HepG2 (cell line): ENCODE measurements around the gene SEC61A2. TPM values are rescaled to one million over a fixed set of nuclear protein-coding genes. Genes with fewer than 3 reads are reported as not detected.
"Not testable (repeated sequence)": the region's sequence is repeated elsewhere in the genome, so short reads cannot be mapped to it uniquely, and the experiment has no call there.

ENCODE experiments used
- ATAC-seq: fragments of 200-7000 bp; cut with Tn5 transposase; 3 replicates; pipeline ENCODE4 v1.9.1; 2020; ENCODE audit warnings: mild to moderate bottlenecking, moderate library complexity
- BruUV-seq: library from RNA; stranded (reverse); fragments of 400-500 nt; replicated peaks from 2 replicates; lab custom pipeline; 2021; lab: Mats Ljungman, UMichigan
- CTCF ChIA-PET: fragments of 300-600 bp; formaldehyde crosslinking; extraction: SDS; loops from one replicate; lab custom pipeline; 2021; ENCODE audit warnings: low total read pairs, inconsistent platforms, low intra/inter-chr PET ratio; lab: Yijun Ruan, JAX
- POLR2A ChIA-PET: fragments of 350-600 bp; sonication (Branson Sonifier 250); formaldehyde crosslinking; loops from one replicate; lab custom pipeline; 2020; ENCODE audit warnings: antibody characterized with exemption, inconsistent platforms; lab: Yijun Ruan, JAX
- DNase-seq: peaks from one replicate; pipeline ENCODE4 v3.0.0-alpha.2; 2015; ENCODE audit warnings: low spot score
- FAIRE-seq: peaks from 3 replicates; lab custom pipeline; 2011; peaks lifted over from hg19 to GRCh38; lab: Jason Lieb, UNC
- H2AFZ ChIP-seq: one replicate; pipeline ENCODE4 v1.6.1; 2011; ENCODE audit warnings: low read length, inconsistent platforms
- H3K27ac ChIP-seq: fragments of 300-600 bp; 3 replicates; pipeline ENCODE4 v1.8.0; 2011; ENCODE audit warnings: mixed run types, mild to moderate bottlenecking, mixed read lengths, low read length, inconsistent platforms; ENCODE audit not compliant: insufficient read depth; ENCODE audit errors: extremely low read length
- H3K27me3 ChIP-seq, 2 experiments: fragments of 200-600 bp in 1 of 2; 2 replicates in 1 of 2; 3 replicates in 1 of 2; pipeline versions ENCODE4 v1.6.0 to v1.8.0; 2011; ENCODE audit warnings: low read length in 2 of 2, mild to moderate bottlenecking in 2 of 2, moderate library complexity in 2 of 2, inconsistent platforms in 1 of 2; ENCODE audit not compliant: insufficient read depth in 2 of 2, control insufficient read depth in 1 of 2
- H3K36me3 ChIP-seq, 2 experiments: fragments of 200-600 bp in 1 of 2; replicated peaks in 1 of 2; 2 replicates in 1 of 2; 3 replicates in 1 of 2; pipeline versions ENCODE4 v1.5.1 to v1.8.0; 2011; ENCODE audit warnings: low read length in 2 of 2, inconsistent platforms in 1 of 2; ENCODE audit not compliant: insufficient read depth in 2 of 2, control insufficient read depth in 1 of 2
- H3K4me1 ChIP-seq: 2 replicates; pipeline ENCODE4 v1.5.1; 2012; ENCODE audit warnings: low read length, inconsistent platforms; ENCODE audit not compliant: insufficient read depth
- H3K4me2 ChIP-seq: 2 replicates; pipeline ENCODE4 v1.6.0; 2011; ENCODE audit warnings: low read depth, low read length, inconsistent platforms
- H3K4me3 ChIP-seq, 3 experiments: fragments of 200-600 bp in 1 of 3; sonication (generic), shearing (Covaris generic) in 1 of 3; replicated peaks in 1 of 3; 2 replicates each; pipeline ENCODE4 v1.5.1; 2011 to 2016; ENCODE audit warnings: low read length in 3 of 3, inconsistent platforms in 2 of 3, low read depth in 2 of 3, mild to moderate bottlenecking in 2 of 3, control low read depth in 1 of 3, mixed read lengths in 1 of 3; ENCODE audit not compliant: insufficient read depth in 1 of 3
- H3K79me2 ChIP-seq: one replicate; pipeline ENCODE4 v1.6.1; 2011; ENCODE audit warnings: low read length, inconsistent platforms; ENCODE audit not compliant: insufficient read depth
- H3K9ac ChIP-seq: 2 replicates; pipeline ENCODE4 v1.6.0; 2011; ENCODE audit warnings: mild to moderate bottlenecking, low read depth, low read length, inconsistent platforms; ENCODE audit not compliant: insufficient read depth
- H3K9me3 ChIP-seq: 2 replicates; pipeline ENCODE4 v1.5.1; 2012; ENCODE audit warnings: mild to moderate bottlenecking, low read length
- H4K20me1 ChIP-seq: 2 replicates; pipeline ENCODE4 v1.6.0; 2011; ENCODE audit warnings: inconsistent platforms, mild to moderate bottlenecking, low read length, moderate library complexity; ENCODE audit not compliant: insufficient read depth
- POLR2A ChIP-seq, 2 experiments: IDR thresholded peaks; 2 replicates each; pipeline ENCODE4 v1.6.1; 2011; ENCODE audit warnings: low read depth in 2 of 2, low read length in 2 of 2, mild to moderate bottlenecking in 1 of 2, moderate library complexity in 1 of 2; ENCODE audit not compliant: insufficient read depth in 1 of 2
- POLR2G ChIP-seq: fragments of 200-400 bp; formaldehyde crosslinking; IDR thresholded peaks from 2 replicates; pipeline ENCODE4 v1.6.1; 2018; ENCODE audit warnings: mild to moderate bottlenecking, low read depth, low read length, moderate library complexity
- ZFP37 ChIP-seq: sonication (generic); formaldehyde crosslinking; IDR thresholded peaks from 2 replicates; pipeline ENCODE4 v1.4.0; 2020; ENCODE audit warnings: missing genetic modification reagents, borderline replicate concordance
- ZNF766 ChIP-seq: sonication (generic); formaldehyde crosslinking; IDR thresholded peaks from 2 replicates; pipeline ENCODE4 v1.5.0; 2020; ENCODE audit warnings: missing genetic modification reagents, borderline replicate concordance
- WGBS: methylation state at CpG from one replicate; pipeline ENCODE4 v1.1.6; 2017; ENCODE audit warnings: low lambda C conversion rate; 5-methylcytosine and 5-hydroxymethylcytosine counted together
- in situ Hi-C: cut with HindIII; loops from 2 replicates; pipeline ENCODE4 v1.10.0; 2017; ENCODE audit warnings: low pct_unique_long_range_greater_than_20kb; ENCODE audit not compliant: extremely low pct_ligation_motif_present
- intact Hi-C: fragments of 100-400 bp; cut with micrococcal nuclease; formaldehyde crosslinking; loops from one replicate; pipeline ENCODE4 v1.10.0; 2022; ENCODE audit not compliant: unreplicated experiment
- polyA plus RNA-seq, 8 experiments: library from polyadenylated mRNA; depleted of rRNA in 3 of 8; stranded (reverse) in 7 of 8; unstranded in 1 of 8; fragments of >200 nt; fragmentation: Illumina TruSeq in 4 of 8; extraction: Trizol in 4 of 8; gene quantifications; 2 replicates each; pipeline versions ENCODE4 v1.2.1 to v1.2.3, GENCODE V29; 2011 to 2016; ENCODE audit warnings: low read depth in 4 of 8, missing spikeins in 1 of 8, mixed read lengths in 1 of 8; ENCODE audit not compliant: insufficient read depth in 1 of 8
- total RNA-seq, 5 experiments: library from RNA; depleted of rRNA; stranded (reverse); fragments of >200 nt; fragmentation: Illumina TruSeq; extraction: Trizol; gene quantifications; 2 replicates each; pipeline ENCODE4 v1.2.3, GENCODE V29; 2016; ENCODE audit warnings: low read depth in 1 of 5
- TF ChIP-seq, protein P1 (sequence below): sonication (generic); formaldehyde crosslinking; IDR thresholded peaks from 2 replicates; pipeline ENCODE4 v1.5.1; 2020; ENCODE audit warnings: missing genetic modification reagents, mild to moderate bottlenecking, borderline replicate concordance
- TF ChIP-seq, protein P2 (sequence below): sonication (generic); formaldehyde crosslinking; IDR thresholded peaks from 2 replicates; pipeline ENCODE4 v1.8.1; 2022; ENCODE audit warnings: mild to moderate bottlenecking, missing genetic modification reagents

SEC61A2 gene
- total and polyA plus RNA-seq, 2 of the 13 experiments (the other 11 are each of a cell fraction or from before 2014, with no cell fraction given): 5.5 to 7.4 TPM

DNA sequence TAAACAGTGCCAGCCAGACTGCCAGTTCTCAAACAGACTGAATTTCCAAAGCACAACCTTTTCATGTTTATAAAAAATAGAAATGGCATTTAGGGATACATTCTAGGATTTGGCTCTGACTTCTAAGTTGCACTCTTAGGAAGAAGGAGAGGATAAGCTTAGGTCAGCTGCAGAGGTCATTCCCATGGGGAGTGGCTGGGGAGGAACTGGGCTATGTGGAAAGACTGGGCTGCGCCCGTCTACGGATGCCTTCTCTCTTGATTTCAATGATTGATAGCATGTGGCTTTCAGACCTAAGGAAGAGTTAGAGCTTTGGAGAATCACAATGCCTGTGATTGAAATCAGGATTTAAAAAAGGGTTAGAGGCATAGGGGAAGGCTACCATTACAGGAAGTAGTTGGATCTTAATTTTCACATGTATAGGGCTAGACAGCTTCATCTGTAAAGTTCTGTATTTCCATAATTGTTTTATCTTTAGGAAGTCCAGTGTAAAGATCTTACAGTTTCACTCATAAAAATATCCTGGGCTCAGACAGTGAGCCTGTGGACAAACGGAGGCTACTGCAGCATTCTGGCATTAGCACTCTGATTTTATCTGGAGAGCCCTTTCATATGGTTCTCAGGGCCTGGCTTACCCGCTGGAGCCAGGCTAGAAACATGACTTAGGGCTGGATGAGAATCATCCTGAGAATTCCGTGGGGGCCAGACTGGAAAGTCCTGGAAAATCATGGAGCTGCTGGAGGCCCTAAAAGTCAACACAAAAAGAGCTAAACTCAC, 36.7 kb downstream of the SEC61A2 start (continued):
- TF ChIP-seq ZFP37 (CRISPR knock-in tag): no peak
- TF ChIP-seq, protein P1, sequence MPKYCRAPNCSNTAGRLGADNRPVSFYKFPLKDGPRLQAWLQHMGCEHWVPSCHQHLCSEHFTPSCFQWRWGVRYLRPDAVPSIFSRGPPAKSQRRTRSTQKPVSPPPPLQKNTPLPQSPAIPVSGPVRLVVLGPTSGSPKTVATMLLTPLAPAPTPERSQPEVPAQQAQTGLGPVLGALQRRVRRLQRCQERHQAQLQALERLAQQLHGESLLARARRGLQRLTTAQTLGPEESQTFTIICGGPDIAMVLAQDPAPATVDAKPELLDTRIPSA (CRISPR knock-in tag): no peak
- TF ChIP-seq POLR2G: no peak
- TF ChIP-seq ZNF766 (CRISPR knock-in tag): no peak
- TF ChIP-seq POLR2A (IDR thresholded peaks at IDR 0.05; ENCODE audit: insufficient read depth in 1 of 2, low read depth in 2 of 2, low read length in 2 of 2): no peak
- TF ChIP-seq, protein P2, sequence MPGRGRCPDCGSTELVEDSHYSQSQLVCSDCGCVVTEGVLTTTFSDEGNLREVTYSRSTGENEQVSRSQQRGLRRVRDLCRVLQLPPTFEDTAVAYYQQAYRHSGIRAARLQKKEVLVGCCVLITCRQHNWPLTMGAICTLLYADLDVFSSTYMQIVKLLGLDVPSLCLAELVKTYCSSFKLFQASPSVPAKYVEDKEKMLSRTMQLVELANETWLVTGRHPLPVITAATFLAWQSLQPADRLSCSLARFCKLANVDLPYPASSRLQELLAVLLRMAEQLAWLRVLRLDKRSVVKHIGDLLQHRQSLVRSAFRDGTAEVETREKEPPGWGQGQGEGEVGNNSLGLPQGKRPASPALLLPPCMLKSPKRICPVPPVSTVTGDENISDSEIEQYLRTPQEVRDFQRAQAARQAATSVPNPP (CRISPR knock-in tag): no peak
- TF ChIP-seq, all 625 proteins: peak for 0

DNA sequence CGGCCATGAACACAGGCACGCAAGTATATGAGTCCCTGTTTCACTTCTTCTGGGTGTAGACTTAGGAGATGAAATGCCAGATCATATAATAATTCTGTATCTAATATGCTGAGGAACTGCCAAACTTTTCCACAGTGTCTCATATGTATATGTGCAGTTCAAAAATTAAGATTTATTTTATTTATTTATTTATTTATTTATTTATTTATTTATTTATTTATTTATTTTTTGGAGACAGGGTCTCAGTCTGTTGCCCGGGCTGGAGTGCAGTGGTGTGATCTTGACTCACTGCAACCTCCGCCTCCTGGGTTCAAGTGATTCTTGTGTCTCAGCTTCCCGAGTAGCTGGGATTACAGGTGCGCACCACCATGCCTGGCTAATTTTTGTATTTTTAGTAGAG, 42.0 kb downstream of the SEC61A2 start:
- DNase-seq, intact Hi-C loops, ATAC-seq, FAIRE-seq, H4K20me1 ChIP-seq, H3K9ac ChIP-seq, CTCF ChIA-PET, H3K27me3 ChIP-seq, H3K4me2 ChIP-seq, H3K79me2 ChIP-seq, H3K4me1 ChIP-seq, BruUV-seq, H3K9me3 ChIP-seq, H3K4me3 ChIP-seq, H3K27ac ChIP-seq, H2AFZ ChIP-seq, in situ Hi-C loops: not testable (repeated sequence)
- 98% methylated on average over 6 of the region's 6 CpGs for WGBS
- POLR2A ChIA-PET: interaction anchor here (1.5 kb wide), 1 partner anchor 24 kb away, joined by 3 read pairs; the partner anchor contains the start of genes CDC123 and NUDT5
- H3K36me3 ChIP-seq: peaks cover 11 to 65% of the 10 kb centered on the region in 2 experiments; a peak in 4 of 5 replicates
